ENCODE measurements around the gene ZNF792.
"Not testable (repeated sequence)": the region's sequence is repeated elsewhere in the genome, so short reads cannot be mapped to it uniquely, and the experiment has no call there.

ZNF792 gene

DNA sequence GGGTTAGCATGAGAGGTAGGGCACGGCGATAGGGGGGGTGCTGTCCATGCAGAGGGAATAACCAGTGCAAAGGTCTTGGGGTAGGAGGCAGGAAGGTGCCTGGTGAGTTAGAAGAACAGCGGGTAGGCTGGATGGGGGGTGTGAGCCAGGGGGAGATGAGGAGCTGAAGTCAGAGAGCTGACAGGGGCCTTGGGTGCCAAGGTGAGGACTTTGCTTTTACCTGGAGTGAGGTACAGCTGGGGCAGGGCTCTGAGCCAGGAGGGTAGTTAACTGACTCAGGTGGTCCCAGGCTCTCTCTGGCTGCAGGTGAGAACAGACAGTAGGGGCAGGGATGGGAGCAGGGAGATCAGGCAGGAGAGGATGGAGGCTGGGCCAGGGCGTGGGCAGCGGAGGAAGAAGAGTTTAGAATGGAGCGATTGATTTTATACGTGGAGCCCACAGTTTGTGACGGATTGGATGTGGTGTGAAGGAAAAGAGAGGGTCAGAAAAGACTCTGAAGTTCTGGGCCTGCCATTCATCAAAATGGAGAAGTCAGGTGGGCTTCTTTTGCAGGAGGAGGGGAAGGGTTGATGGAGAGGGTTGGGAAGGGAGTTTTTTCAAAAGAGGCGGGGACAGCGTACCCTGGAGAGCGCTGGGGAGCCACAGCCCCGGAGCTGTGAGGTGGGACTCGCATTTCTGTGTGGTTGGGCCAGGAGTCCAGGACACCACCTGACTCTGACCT is 34.9 kb upstream of the ZNF792 start:
- no peak for DNase-seq (ENCODE audit: low read depth)

DNA sequence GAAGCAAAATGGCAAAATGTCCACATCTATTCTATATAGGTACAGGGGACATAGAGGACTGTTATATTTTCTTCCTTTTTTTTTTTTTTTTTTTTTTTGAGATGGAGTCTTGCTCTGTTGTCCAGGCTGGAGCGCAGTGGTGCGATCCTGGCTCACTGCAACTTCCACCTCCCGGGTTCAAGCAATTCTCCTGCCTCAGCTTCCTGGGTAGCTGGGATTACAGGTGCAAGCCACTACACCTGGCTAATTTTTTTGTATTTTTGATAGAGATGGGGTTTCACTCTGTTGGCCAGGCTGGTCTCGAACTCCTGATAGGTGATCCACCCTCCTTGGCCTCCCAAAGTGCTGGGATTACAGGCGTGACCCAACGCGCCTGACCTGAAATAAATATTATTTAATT is 34.2 kb upstream of the ZNF792 start:
- DNase-seq (ENCODE audit: low read depth): not testable (repeated sequence)

DNA sequence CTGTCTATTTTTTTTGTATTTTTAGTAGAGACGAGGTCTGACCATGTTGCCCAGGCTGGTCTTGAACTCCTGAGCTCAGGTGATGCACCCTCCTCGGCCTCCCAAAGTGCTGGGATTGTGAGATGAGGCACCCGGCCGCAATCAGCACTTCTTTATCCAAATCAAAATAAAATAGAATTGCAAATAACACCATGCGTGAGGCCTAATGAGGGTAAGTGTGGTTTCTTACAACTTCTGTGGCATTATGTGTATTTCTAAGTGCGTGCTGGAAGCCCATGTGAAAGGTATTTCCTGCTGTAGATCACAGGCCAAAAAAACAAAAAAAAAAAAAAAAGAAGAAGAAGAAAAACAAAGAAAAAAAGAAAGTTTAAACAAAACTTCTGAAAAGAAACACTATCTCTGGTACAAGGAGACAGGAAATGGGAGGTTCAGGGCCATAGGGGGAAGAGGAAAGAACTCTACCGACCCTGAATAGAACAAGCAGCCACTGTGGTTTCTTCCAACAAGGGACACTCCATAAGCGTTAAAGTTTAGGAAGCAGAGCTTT is 33.1 kb upstream of the ZNF792 start:
- DNase-seq (ENCODE audit: low read depth): no peak

DNA sequence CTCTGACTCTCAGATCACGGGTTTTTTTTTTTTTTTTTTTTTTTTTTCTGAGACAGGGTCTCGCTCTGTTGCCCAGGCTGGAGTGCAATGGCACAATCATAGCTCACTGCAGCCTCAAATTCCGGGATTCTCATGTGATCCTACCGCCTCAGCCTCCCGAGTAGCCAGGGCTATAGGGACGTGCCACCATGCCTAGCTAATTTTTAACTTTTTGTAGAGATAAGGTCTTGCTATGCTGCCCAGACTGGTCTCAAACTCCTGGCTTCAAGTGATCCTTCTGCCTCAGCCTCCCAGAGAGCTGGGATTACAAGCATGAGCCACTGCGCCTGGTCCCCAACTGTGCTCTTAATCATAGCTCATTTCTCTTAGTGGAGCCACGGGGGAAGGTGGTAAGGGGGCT is 31.5 kb upstream of the ZNF792 start:
- DNase-seq (ENCODE audit: low read depth): no peak

DNA sequence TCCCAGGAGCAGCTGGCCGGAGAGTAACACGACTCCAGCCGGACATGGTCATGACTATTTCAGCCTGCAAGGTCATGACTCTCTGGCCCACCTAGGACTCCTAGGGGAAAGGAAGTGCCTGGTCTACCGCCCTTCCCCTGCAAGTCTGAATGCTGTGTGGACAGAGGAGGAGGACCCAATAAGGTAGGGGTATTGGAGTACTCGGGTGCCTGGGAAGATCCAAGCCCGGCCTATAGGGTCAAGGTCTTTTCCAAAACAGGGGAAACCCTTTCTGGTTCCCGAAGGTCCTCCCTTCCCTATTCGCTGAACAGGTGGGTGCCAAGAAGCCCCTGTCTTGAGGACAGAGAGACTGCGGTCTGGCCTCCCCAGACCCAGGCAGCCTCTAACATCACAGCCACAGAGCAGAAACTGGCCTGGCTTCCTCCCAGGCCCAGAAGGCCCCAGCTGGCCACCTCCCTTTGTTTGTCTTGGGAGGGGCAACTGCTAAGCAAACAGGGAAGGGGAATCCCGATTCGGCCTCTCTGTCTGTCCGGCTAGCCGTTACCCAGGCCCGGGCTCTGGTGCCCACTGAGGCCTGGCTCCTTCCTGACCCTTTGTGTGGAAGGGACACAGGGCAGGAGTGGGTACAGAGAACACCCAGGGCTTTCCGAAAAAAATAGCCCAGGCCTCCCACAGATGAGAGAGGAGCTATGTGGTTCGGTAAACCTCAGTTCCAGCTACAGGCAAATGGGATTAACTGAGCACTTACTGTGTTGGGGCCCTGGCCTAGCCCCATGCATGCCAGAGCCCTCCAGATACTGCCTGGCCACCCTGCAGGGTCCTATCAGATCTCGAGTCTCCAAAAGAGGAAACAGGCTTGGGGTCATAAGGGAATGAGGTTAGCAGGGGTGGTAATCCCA is 30.9 kb upstream of the ZNF792 start:
- DNase-seq (ENCODE audit: low read depth): no peak

DNA sequence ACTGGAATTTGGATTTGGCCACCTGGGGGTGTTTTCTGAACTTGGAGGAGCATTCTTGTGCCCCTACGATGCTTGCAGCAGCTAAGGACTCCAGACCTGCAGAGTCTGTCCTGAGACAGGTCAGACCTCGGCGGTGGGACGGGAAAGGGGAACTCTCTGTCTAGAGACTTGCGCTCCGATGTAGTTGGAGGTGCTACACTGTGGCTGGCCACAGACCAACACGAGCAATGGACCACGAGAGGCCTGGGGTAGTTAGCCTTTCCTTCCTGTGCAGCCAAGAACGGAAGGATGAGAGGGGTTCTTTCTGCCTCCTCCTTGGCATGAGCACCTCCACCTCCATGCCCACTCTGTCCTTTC is 30.2 kb upstream of the ZNF792 start:
- no peak for DNase-seq (ENCODE audit: low read depth)

DNA sequence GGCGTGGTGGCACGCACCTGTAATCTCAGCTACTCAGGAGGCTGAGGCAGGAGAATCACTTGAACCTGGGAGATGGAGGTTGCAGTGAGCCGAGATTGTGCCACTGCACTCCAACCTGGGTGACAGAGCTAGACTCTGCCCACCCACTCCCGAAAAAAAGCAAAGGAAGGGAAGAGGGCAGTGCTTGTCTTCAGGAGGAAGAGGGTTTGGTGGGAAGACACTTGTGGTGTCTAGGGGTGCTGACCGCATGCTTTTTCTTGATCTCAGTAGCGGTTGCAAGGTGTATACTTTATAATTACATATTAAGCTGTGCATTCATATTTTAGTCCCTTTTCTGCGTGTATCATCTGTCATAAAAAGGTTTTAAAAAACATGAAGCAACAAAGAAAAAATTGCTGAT is 28.6 kb upstream of the ZNF792 start:
- DNase-seq (ENCODE audit: low read depth): not testable (repeated sequence)

DNA sequence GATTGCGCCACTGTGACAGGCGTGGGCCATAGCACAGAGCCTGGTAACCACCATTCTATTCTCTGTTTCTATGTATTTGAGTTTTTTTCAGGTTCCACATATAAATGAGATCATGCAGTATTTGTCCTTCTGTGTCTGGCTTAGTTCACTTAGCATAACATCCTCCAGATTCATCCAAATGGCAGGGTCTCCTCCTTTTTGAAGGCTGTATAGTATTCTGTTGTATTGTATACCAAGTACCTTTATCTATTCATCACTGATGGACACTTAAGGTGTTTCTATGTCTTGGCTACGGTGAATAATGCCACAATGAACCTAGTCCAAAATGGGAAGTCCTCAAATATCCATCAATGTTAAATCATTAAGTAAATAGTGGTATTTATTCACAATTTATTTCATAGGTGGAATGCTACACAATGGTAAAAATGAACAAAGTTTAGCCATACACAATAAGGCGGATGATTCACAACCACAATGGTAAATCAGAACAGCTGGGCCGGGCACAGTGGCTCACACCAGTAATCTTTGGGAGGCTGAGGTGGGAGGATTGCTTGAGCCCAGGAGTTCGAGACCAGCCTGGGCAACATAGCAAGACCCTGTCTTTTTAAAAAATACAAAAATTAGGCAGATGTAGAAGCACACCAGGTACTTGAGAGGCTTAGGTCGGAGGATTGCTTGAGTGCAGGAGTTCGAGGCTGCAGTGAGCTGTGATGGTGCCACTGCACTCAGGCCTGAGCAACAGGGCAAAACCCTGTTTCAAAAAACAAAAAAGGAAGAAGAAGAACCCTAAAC is 27.7 kb upstream of the ZNF792 start:
- DNase-seq (ENCODE audit: low read depth): no peak

DNA sequence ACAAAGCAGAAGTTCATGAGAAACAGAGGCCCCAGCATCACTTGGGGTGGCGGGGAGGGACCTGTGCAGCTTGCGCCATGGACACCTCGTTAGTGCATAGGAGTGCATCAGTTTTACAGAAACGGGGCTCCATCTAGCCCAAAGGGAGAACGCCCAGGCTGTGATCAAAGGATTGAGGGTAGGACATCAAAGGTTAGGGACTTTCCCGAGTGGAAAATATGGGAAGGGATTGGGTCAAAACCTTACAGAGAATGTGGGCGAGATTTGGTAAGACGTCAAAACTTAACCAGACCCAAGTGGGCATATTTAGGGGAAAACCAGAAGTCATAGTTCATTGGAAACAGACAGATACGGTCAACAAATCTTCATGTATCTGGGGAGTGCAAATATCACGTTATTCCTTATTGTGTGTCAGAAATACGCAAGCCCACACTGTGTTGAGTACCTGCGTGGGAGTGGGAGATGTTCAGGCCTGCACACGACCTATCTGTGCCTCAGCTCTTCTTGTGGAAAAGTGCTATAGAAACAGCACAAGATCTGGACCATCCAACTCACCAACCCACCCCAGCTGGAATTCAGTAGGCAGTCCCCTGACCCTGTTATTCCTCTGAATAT is 26.7 kb upstream of the ZNF792 start:
- DNase-seq (ENCODE audit: low read depth): no peak

DNA sequence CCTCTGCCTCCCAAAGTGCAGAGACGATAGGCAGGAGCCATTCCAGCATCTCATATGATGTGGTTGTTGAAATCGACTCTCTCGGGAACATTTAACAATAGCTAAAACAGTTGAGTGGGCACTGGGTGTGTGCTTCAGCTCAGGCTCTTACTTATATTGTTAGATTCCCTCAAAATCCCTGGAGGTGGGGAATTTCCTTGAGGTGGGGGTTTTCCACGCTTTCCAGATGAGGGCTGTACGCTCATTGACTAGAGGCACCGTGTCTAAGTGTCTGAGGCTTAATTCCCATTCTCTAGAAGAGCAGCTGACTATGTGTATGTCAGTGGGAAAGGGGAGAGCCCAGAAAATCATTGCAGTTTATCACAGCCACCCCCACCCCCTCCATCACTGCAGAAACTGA is 25.3 kb upstream of the ZNF792 start:
- no peak for DNase-seq (ENCODE audit: low read depth)

DNA sequence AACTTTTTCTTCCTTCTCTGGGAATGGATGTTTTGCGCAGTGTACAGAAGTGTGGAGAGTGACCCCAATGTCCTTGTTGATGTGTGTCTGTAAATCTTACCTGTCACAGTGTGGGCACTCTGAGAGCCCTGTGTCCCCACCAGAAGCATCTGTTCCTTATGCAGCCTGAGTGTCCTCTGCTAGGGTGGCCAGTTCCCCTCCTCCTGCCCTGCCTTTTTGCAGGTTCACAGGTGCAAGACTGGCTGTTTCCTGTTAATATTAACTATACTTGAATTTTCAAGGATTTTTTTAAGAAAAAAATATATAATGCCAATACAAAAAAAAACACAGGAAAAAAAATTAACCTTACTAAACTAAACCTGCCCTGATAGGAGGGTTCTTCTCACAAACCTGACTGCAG is 24.1 kb upstream of the ZNF792 start:
- DNase-seq (ENCODE audit: low read depth): no peak

DNA sequence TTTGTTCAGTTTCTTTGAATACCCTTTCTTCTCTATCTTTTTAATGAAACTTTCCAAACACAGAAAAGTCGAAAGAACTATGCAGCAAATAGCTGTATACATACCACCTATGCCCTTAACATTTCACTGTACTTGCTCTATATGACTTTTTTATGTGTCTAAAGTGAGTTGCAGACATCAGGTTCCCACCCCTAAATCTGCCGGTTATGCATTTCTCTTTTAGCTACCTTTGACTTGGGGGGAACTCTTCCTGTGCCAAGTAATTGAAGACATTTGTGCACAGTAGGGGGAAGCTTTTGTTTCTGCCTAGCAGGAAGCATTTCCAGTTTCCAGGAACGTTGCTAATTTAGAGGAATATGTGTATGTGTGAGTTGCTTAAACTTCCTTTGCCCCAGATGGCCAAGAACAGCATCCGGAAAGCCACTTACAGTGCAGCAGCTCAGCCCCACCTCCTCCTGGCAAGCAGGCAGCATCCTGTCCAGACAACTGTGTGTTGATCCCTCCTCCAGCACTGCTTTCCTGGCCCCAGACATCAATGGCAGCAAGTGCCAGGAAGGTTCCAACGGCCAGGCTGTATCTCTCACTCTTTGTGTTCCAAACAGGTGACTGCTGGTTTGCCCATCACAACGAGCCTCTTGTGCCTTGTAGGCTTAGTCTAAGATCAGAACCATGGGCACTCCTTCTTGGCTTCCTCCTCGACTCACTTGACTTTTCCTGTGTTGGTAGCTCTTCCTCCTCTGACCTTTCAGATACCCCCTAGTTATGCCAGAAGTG is 21.4 kb upstream of the ZNF792 start:
- peak; percentile 37 for DNase-seq (ENCODE audit: low read depth)

DNA sequence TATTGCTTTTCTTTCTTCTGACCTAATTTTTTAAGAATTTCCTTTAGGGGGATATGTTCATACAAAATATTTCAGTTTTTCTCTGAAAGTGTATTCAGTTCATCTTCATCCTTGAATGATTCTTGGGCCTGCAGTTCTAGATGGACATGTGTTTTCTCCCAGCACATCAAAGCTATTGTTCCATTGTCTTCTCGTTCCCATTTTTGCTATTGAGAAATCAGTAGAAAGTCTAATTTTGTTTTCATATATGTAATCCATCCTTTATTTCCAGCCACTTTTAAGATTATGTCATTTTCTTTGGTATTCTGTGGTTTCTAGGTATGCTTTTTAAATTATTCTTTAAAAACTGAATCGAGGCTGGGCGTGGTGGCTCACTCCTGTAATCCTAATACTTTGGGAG is 20.3 kb upstream of the ZNF792 start:
- no peak for DNase-seq (ENCODE audit: low read depth)

DNA sequence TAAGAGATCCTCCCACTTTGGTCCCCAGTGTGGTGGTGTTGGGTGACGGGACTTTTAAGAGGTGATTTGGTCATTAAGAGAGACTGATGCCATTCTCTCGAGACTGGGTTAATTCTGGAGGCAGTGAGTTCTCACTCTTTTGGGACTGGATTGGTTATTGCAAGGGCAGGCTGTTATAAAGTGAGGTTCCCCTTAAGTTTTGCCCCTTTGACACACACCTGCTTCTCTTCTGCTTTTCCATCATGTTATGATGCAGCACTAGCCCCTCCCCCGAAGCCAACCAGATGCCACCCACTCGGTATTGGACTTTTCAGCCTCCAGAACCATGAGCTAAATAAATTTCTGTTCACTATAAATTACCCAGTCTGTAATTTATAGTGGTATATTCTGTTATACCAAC is 19.8 kb upstream of the ZNF792 start:
- no peak for DNase-seq (ENCODE audit: low read depth)

DNA sequence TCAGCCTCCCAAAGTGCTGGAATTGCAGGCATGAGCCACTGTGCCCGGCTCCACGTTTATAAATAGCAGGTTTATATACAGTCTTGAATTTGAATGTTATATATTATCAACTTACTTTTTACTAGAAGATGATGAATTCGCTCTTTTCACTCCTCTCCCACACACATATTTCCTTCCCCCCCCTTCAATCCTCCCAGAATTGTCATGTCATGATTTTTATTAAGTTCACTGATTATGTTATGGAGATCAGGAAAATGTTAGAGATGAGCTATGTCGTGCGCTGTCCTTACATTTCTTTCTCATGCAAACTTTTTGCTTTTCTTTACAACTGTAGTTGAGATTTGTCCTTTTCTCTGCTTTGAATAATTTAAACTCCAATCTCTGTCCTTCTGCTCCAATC is 18.2 kb upstream of the ZNF792 start:
- no peak for DNase-seq (ENCODE audit: low read depth)

DNA sequence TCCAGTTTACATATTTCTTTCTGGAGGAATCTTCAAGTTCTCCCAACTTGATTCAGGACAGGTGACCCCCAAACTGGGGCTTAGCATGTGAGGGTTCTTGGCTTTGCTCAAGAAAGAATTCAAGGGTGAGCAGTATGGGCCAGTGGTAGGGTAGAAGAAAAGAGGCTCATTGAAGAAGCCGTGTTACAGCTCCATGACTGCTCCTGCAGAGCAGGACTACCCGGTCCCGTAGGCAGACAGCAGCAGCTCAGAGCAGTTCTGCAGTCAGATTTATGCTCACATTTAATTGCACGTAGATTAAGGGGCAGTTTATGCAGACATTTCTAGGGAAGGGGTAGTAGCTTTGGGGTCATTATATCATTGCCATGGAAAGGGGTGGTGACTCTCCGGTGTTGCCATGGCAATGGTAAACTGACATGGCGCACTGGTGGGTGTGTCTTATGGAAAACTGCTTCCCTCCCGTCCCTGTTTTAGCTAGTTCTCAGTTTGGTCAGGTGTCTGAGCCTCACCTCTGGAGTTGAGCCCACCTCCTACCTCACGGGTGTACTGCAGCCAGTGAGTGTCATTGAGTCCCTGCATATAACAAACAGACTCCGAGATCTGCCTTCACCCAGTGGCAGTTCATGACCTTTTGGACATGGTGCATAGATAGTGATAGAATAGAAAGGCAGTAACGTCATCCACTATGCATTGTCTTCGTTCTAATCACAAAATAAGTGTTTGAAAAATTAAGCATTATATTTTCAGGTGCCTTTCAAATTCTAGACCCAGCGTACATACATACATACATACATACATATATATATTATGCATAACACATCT is 16.0 kb upstream of the ZNF792 start:
- DNase-seq (ENCODE audit: low read depth): no peak

DNA sequence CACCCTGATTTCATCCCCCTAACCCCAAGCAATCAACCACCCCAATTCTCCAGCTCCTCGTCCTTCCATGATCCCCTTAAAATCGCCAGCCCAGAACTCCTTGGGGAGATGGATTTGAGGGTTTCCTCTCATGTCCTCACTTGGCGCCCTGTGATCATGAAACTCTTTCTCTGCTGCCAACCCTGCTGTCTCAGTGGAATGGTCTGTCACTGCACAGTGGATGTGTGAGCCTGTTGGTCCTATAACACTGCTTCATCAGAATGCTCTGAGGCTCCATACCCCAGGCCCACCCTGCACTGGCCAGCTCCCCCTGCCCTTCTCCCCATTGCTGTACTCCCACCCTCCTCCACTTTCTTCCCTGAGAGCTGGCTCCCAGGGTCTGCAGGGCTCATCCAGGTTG is 12.6 kb upstream of the ZNF792 start:
- DNase-seq (ENCODE audit: low read depth): no peak

DNA sequence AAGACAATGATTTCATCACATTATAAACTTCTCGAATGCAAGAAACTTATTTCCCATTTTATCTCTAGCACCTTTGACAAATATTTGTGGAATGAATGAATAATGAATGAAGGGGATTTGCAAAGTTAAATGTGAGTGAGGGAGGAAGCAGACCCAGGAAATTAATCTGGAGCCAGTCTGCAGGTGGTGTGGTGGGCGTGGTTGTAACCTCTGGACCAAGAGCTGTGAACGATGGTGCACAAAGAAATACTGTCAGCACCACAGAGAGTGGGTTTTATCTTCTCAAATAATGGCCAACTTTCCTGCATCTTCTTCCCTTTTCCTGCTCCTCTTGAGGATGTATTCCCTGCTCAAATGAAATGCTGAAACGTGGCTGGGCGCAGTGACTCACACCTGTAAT is 11.0 kb upstream of the ZNF792 start:
- no peak for DNase-seq (ENCODE audit: low read depth)

DNA sequence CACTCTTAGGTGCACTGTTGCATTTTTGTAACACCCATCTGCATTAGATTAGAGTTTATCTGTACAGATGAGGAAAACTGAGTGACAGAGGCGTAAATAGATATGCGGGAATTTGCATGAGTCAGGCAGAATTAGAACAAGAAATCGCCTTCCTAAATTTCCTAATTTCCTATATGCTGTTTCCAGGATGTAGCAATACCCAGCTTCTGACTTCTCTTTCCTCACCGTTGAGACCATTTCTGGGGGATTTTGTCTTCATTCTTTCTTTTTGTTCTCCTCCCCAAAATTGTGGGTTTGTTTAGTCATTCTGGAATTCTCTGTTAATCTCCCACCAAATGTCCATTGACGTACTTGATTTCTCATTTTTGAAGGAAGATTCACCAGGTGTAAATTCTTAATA is 10.6 kb upstream of the ZNF792 start:
- DNase-seq (ENCODE audit: low read depth): no peak

DNA sequence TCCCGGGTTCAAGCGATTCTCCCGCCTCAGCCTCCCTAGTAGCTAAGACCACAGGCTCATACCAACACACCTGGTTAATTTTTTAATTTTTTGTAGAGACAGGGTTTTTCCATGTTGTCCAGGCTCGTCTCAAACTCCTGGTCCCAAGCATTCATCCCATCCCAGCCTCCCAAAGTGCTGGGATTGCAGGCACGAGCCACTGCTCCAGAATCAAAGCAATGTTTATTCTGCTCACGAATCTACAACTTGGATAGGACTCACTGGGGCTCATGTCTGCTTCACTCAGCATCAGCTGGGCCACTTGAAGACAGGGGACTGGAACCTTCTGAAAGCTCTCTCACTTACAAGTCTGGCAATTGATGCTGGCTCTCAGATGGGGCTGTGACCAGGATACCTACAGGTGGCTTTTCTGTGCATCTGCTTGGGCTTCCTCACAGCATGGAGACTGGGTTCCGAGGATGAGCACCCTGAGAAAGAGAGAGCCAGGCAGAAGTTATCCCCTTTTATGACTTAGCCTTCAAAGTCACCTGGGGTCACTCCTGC is 8.2 kb upstream of the ZNF792 start:
- DNase-seq (ENCODE audit: low read depth): no peak
